Transverse colon (tissue), 4 donors: Measurements from ENCODE around the gene PLCD1. TPM values are rescaled to one million over a fixed set of nuclear protein-coding genes. Genes with fewer than 3 reads are reported as not detected.
"Not testable (repeated sequence)": the region's sequence is repeated elsewhere in the genome, so short reads cannot be mapped to it uniquely, and the experiment has no call there.

Source experiments
- DNase-seq: peaks from one replicate; pipeline ENCODE4 v3.0.0-alpha.2; 2019
- H3K27ac ChIP-seq, 4 donors: fragments of 200-600 bp; sonication (generic); 2 replicates each; pipeline ENCODE4 v1.5.1; 2016 to 2018; ENCODE audit warnings: inconsistent platforms in 4 of 4
- H3K27me3 ChIP-seq: fragments of 200-600 bp; sonication (generic); 2 replicates; pipeline ENCODE4 v1.5.1; 2017; ENCODE audit warnings: inconsistent platforms
- H3K36me3 ChIP-seq, 4 donors: fragments of 200-600 bp; sonication (generic); 2 replicates each; pipeline ENCODE4 v1.5.1; 2017 to 2019; ENCODE audit warnings: inconsistent platforms in 4 of 4
- H3K4me1 ChIP-seq, 4 donors: fragments of 200-600 bp; sonication (generic); 2 replicates each; pipeline ENCODE4 v1.5.1; 2017 to 2020; ENCODE audit warnings: inconsistent platforms in 4 of 4
- H3K4me3 ChIP-seq, 4 donors: fragments of 200-600 bp; sonication (generic); 1 replicate in 1 of 4; 2 replicates in 3 of 4; pipeline versions ENCODE4 v1.5.1 to v1.6.1; 2017 to 2019; ENCODE audit warnings: inconsistent platforms in 4 of 4
- H3K9me3 ChIP-seq, 2 donors: fragments of 200-600 bp; sonication (generic); 2 replicates each; pipeline ENCODE4 v1.5.1; 2017 to 2019; ENCODE audit warnings: inconsistent platforms in 2 of 2
- CTCF ChIP-seq, 5 experiments: fragments of 200-600 bp in 3 of 5; fragments of 450-650 bp in 2 of 5; sonication (generic) in 3 of 5; IDR thresholded peaks; 1 replicate in 2 of 5; 2 replicates in 3 of 5; pipeline ENCODE4 v1.5.1; 2016 to 2017; ENCODE audit warnings: antibody characterized with exemption in 5 of 5, inconsistent platforms in 3 of 5, mild to moderate bottlenecking in 2 of 5, moderate library complexity in 1 of 5
- EP300 ChIP-seq: sonication (generic); formaldehyde crosslinking; IDR thresholded peaks from one replicate; pipeline ENCODE4 v1.6.1; 2017; ENCODE audit warnings: antibody characterized with exemption, low read depth
- POLR2A ChIP-seq: fragments of 450-650 bp; IDR thresholded peaks from one replicate; pipeline ENCODE4 v1.6.1; 2016; ENCODE audit warnings: antibody characterized with exemption, mild to moderate bottlenecking, moderate library complexity
- POLR2AphosphoS5 ChIP-seq, 3 donors: sonication (generic); formaldehyde crosslinking; IDR thresholded peaks; one replicate each; pipeline ENCODE4 v1.6.1; 2016; ENCODE audit warnings: antibody characterized with exemption in 3 of 3
- WGBS, 2 donors: methylation state at CpG; one replicate each; pipeline ENCODE4 v1.1.5; 2018; ENCODE audit warnings: low coverage in 1 of 2; 5-methylcytosine and 5-hydroxymethylcytosine counted together
- in situ Hi-C, 4 donors: fragments of 200-750 bp; cut with MboI; loops; one replicate each; pipeline versions ENCODE4 v1.15.0 to v1.15.1; 2017; ENCODE audit warnings: low sequenced_read_pairs in 3 of 4, low pct_ligation_motif_present in 1 of 4, low pct_unique_long_range_greater_than_20kb in 1 of 4
- intact Hi-C: fragments of 100-400 bp; cut with DNase I; formaldehyde crosslinking; loops from one replicate; pipeline ENCODE4 v1.15.1; 2023; ENCODE audit warnings: low total_unique reads
- total RNA-seq, 4 donors: library from RNA; depleted of rRNA; stranded (reverse); fragments of >200 nt; gene quantifications; one replicate each; pipeline ENCODE4 v1.1.0, GENCODE V29; 2016

The PLCD1 gene
- total RNA-seq, 4 donors from 2014 or later, result 21.1 to 126 (median 91.4) TPM

GRCh38 chr3:38039101-38039898, 9.9 kb upstream of the PLCD1 start, which contains the start of gene DLEC1:
TSS of gene DLEC1 (plus strand) at chr3:38039208. CDS start at chr3:38039226, 18 bp downstream.
- DNase-seq, result peak; percentile 89
- H3K36me3 ChIP-seq, result no peaks in the 10 kb centered on the region
- intact Hi-C loops, result no loop called here
- H3K4me1 ChIP-seq, result peaks cover 8 to 26% (median 18%) of the 10 kb centered on the region in 4 donors
- TF ChIP-seq POLR2AphosphoS5 (IDR thresholded peaks at IDR 0.05), result peak in 1 of 3 donors; percentile 11
- TF ChIP-seq EP300, result no peak
- no peak for TF ChIP-seq POLR2A
- peak within 1 kb of the TSS; percentile 27 to 60 (median 43) for H3K4me3 ChIP-seq
- in situ Hi-C loops, result no loop called here
- no peaks in the 10 kb centered on the region for H3K9me3 ChIP-seq
- H3K27ac ChIP-seq, result peak within 1 kb of the TSS; percentile 58 to 79 (median 68)
- 3% methylated on average over 66 of the region's 67 CpGs; no CpG with 5 or more reads in 1 of the 2 donors for WGBS, 2 donors
- H3K27me3 ChIP-seq, result no peaks in the 10 kb centered on the region

- 59 to 75% methylated on average over 4 to 5 of the region's 5 CpGs for WGBS, 2 donors
- H3K4me3 ChIP-seq, result peak overlapping the region in 2 of 4 donors; percentile 27 to 60
- peaks cover 8 to 26% (median 17%) of the 10 kb centered on the region in 4 donors for H3K4me1 ChIP-seq
- in situ Hi-C loops, result no loop called here
- H3K27me3 ChIP-seq, result no peaks in the 10 kb centered on the region
- no peaks in the 10 kb centered on the region for H3K36me3 ChIP-seq
- intact Hi-C loops, result no loop called here
- DNase-seq, result no peak
- TF ChIP-seq POLR2A, result no peak
- TF ChIP-seq EP300, result no peak
- TF ChIP-seq CTCF (IDR thresholded peaks at IDR 0.05), result no peak
- no peak for TF ChIP-seq POLR2AphosphoS5 (IDR thresholded peaks at IDR 0.05)
- no peaks in the 10 kb centered on the region for H3K9me3 ChIP-seq
- H3K27ac ChIP-seq, result peak overlapping the region; percentile 58 to 79 (median 68)
Measured at GRCh38 chr3:38038447-38038911, 9.0 kb upstream of the PLCD1 start.

- no peaks in the 10 kb centered on the region for H3K36me3 ChIP-seq
- WGBS, 2 donors, result 86% methylated on average over 3 of the region's 3 CpGs; no CpG with 5 or more reads in 1 of the 2 donors
- in situ Hi-C loops (no loop called here), intact Hi-C loops (no loop called here)
- H3K27ac ChIP-seq, result no peak overlapping the region
- peaks cover 8 to 26% (median 16%) of the 10 kb centered on the region in 4 donors for H3K4me1 ChIP-seq
- no peak for TF ChIP-seq CTCF (IDR thresholded peaks at IDR 0.05)
- TF ChIP-seq EP300, result no peak
- TF ChIP-seq POLR2A, result no peak
- no peak for TF ChIP-seq POLR2AphosphoS5 (IDR thresholded peaks at IDR 0.05)
- H3K27me3 ChIP-seq, result no peaks in the 10 kb centered on the region
- H3K9me3 ChIP-seq, result no peaks in the 10 kb centered on the region
- DNase-seq, result no peak
- H3K4me3 ChIP-seq, result no peak overlapping the region
Measured at GRCh38 chr3:38036906-38037305, 7.5 kb upstream of the PLCD1 start.

- H3K9me3 ChIP-seq, result no peaks in the 10 kb centered on the region
- no peak for TF ChIP-seq POLR2A
- no peak for TF ChIP-seq POLR2AphosphoS5 (IDR thresholded peaks at IDR 0.05)
- TF ChIP-seq EP300, result no peak
- no peak for TF ChIP-seq CTCF (IDR thresholded peaks at IDR 0.05)
- WGBS, 2 donors, result 87% methylated on average over 5 of the region's 5 CpGs; no CpG with 5 or more reads in 1 of the 2 donors
- no peaks in the 10 kb centered on the region for H3K36me3 ChIP-seq
- in situ Hi-C loops, result no loop called here
- H3K27ac ChIP-seq, result no peak overlapping the region
- H3K4me3 ChIP-seq, result no peak overlapping the region
- peaks cover 10 to 29% (median 21%) of the 10 kb centered on the region in 4 donors for H3K4me1 ChIP-seq
- H3K27me3 ChIP-seq, result no peaks in the 10 kb centered on the region
- DNase-seq, result no peak
- intact Hi-C loops, result no loop called here
Measured at GRCh38 chr3:38036286-38036685, 6.8 kb upstream of the PLCD1 start.

- H3K9me3 ChIP-seq, in situ Hi-C loops, H3K27me3 ChIP-seq, intact Hi-C loops, DNase-seq, H3K27ac ChIP-seq, H3K4me3 ChIP-seq, H3K36me3 ChIP-seq: not testable (repeated sequence)
- 86 to 96% methylated on average over 9 of the region's 9 CpGs for WGBS, 2 donors
- peaks cover 16 to 34% (median 22%) of the 10 kb centered on the region in 4 donors for H3K4me1 ChIP-seq
Measured at GRCh38 chr3:38034335-38034734, 4.9 kb upstream of the PLCD1 start.

- H3K9me3 ChIP-seq, H3K27ac ChIP-seq, in situ Hi-C loops, H3K27me3 ChIP-seq, DNase-seq, intact Hi-C loops, H3K4me3 ChIP-seq, H3K36me3 ChIP-seq: not testable (repeated sequence)
- 55 to 61% methylated on average over 5 to 6 of the region's 7 CpGs for whole genome bisulfite sequencing, 2 donors
- H3K4me1 ChIP-seq, result peaks cover 13 to 34% (median 24%) of the 10 kb centered on the region in 4 donors
Measured at GRCh38 chr3:38033586-38033985, 4.1 kb upstream of the PLCD1 start.
